Fibroblast of lung (primary cell): ENCODE results near the gene TPD52L2.

Experiments
- CTCF ChIP-seq, 2 donors: IDR thresholded peaks in 1 of 2; conservative IDR thresholded peaks in 1 of 2; 1 replicate in 1 of 2; 2 replicates in 1 of 2; pipeline ENCODE4 v1.5.1; 2011 to 2012; ENCODE audit warnings: low read length in 2 of 2, control low read depth in 1 of 2, inconsistent platforms in 1 of 2, low read depth in 1 of 2, mild to moderate bottlenecking in 1 of 2
- EZH2 ChIP-seq: IDR thresholded peaks from 2 replicates; pipeline ENCODE4 v1.5.1; 2012; ENCODE audit warnings: low read length, control low read depth, mild to moderate bottlenecking; ENCODE audit errors: missing control alignments

GRCh38 chr20:63911176-63911575, 46.1 kb downstream of the TPD52L2 start:
- no peak for TF ChIP-seq EZH2
- TF ChIP-seq CTCF (conservative IDR thresholded peaks at IDR 0.05 in 1 of 2, IDR thresholded peaks at IDR 0.05 in 1 of 2; ENCODE audit: low read depth in 1 of 2, low read length in 2 of 2): no peak
